Ishikawa (cell line): ENCODE data around the gene FABP7.

Source experiments
- CEBPB ChIP-seq: IDR thresholded peaks from 2 replicates; pipeline ENCODE4 v1.6.1; 2012
- CREB1 ChIP-seq: IDR thresholded peaks from 2 replicates; pipeline ENCODE4 v1.6.1; 2012; ENCODE audit warnings: low read depth
- EGR1 ChIP-seq: IDR thresholded peaks from 2 replicates; pipeline ENCODE4 v1.6.1; 2012
- EP300 ChIP-seq: IDR thresholded peaks from 2 replicates; pipeline ENCODE4 v1.6.1; 2012; ENCODE audit warnings: borderline replicate concordance
- FOXM1 ChIP-seq: IDR thresholded peaks from 2 replicates; pipeline ENCODE4 v1.6.1; 2012; ENCODE audit warnings: low read depth, borderline replicate concordance
- MAX ChIP-seq: IDR thresholded peaks from 2 replicates; pipeline ENCODE4 v1.6.1; 2012
- NFIC ChIP-seq: IDR thresholded peaks from 2 replicates; pipeline ENCODE4 v1.6.1; 2012
- RAD21 ChIP-seq: IDR thresholded peaks from 2 replicates; pipeline ENCODE4 v1.6.1; 2012; ENCODE audit warnings: low read depth
- REST ChIP-seq: IDR thresholded peaks from 2 replicates; pipeline ENCODE4 v1.6.1; 2012; ENCODE audit warnings: low read depth, mild to moderate bottlenecking
- TAF1 ChIP-seq: IDR thresholded peaks from 2 replicates; pipeline ENCODE4 v1.6.1; 2012; ENCODE audit warnings: low read depth, mild to moderate bottlenecking
- TCF12 ChIP-seq: IDR thresholded peaks from 2 replicates; pipeline ENCODE4 v1.6.1; 2012; ENCODE audit warnings: low read depth
- TEAD4 ChIP-seq: IDR thresholded peaks from 2 replicates; pipeline ENCODE4 v1.6.1; 2012
- USF1 ChIP-seq: IDR thresholded peaks from 2 replicates; pipeline ENCODE4 v1.6.1; 2012
- YY1 ChIP-seq: IDR thresholded peaks from 2 replicates; pipeline ENCODE4 v1.6.1; 2012; ENCODE audit warnings: low read depth
- ZBTB7A ChIP-seq: IDR thresholded peaks from 2 replicates; pipeline ENCODE4 v1.6.1; 2012; ENCODE audit warnings: low read depth

The FABP7 gene

GRCh38 chr6:122755901-122756300 lies 23.6 kb upstream of the FABP7 start:
- TF ChIP-seq MAX (no peak), EP300 (no peak), YY1 (no peak), EGR1 (no peak)

- TF ChIP-seq YY1, result no peak
These were observed 20.6 kb upstream of the FABP7 start for GRCh38 chr6:122758927-122759334.

- TF ChIP-seq USF1 (no peak), REST (no peak), NFIC (no peak), CEBPB (no peak), CREB1 (no peak), EP300 (no peak), EGR1 (no peak), YY1 (no peak), TEAD4 (no peak)
These were observed 19.2 kb upstream of the FABP7 start for GRCh38 chr6:122760330-122760729.

- TF ChIP-seq TAF1 (no peak), USF1 (no peak), RAD21 (no peak), CREB1 (no peak), FOXM1 (no peak), EP300 (no peak), ZBTB7A (no peak), EGR1 (no peak), TEAD4 (no peak), REST (no peak), MAX (no peak), CEBPB (no peak), NFIC (no peak), TCF12 (no peak)
These were observed 13.3 kb upstream of the FABP7 start for GRCh38 chr6:122766256-122766655.

GRCh38 chr6:122770835-122771601 lies 8.5 kb upstream of the FABP7 start:
- no peak for TF ChIP-seq CREB1
- TF ChIP-seq USF1, result no peak
- TF ChIP-seq TAF1, result no peak
- TF ChIP-seq TEAD4, result no peak
- no peak for TF ChIP-seq MAX
- no peak for TF ChIP-seq EGR1
- no peak for TF ChIP-seq TCF12
- TF ChIP-seq CEBPB, result no peak
- no peak for TF ChIP-seq YY1
- no peak for TF ChIP-seq RAD21
- no peak for TF ChIP-seq ZBTB7A
- TF ChIP-seq EP300, result no peak
- no peak for TF ChIP-seq NFIC
- TF ChIP-seq FOXM1, result no peak
